ENCODE data around the gene MYO15A.

DNA sequence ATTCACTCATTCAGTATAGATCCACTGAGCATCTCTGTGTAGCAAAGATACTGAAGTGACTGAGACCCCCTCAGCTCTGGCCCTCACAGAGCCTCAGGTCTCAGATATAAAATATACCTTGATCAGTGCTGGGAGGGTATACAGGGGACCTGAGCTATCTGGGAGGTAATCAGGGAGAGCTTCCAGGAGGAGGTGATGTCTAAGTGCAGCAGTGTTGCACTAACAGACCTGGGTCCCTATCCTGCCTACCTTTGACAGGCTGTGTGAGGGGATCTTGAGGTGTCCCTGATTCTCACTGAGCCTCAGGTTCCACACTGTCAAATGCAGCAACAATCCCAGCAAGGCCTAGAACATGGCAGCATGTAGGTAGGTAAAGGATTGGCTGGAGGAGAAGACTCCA lies 68.6 kb downstream of the MYO15A start:
- TF ChIP-seq, protein P1, sequence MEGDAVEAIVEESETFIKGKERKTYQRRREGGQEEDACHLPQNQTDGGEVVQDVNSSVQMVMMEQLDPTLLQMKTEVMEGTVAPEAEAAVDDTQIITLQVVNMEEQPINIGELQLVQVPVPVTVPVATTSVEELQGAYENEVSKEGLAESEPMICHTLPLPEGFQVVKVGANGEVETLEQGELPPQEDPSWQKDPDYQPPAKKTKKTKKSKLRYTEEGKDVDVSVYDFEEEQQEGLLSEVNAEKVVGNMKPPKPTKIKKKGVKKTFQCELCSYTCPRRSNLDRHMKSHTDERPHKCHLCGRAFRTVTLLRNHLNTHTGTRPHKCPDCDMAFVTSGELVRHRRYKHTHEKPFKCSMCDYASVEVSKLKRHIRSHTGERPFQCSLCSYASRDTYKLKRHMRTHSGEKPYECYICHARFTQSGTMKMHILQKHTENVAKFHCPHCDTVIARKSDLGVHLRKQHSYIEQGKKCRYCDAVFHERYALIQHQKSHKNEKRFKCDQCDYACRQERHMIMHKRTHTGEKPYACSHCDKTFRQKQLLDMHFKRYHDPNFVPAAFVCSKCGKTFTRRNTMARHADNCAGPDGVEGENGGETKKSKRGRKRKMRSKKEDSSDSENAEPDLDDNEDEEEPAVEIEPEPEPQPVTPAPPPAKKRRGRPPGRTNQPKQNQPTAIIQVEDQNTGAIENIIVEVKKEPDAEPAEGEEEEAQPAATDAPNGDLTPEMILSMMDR (IDR thresholded peaks at IDR 0.05) = no peak
- no peak for TF ChIP-seq POLR2AphosphoS5 (IDR thresholded peaks at IDR 0.05)

All from stomach (tissue), 4 donors.